ENCODE data around the gene FBLN7.

GRCh38 chr2:112183327-112184025, 45.3 kb downstream of the FBLN7 start:
- no peak for TF ChIP-seq ASH2L (IDR thresholded peaks at IDR 0.05; ENCODE audit: low read length)
- TF ChIP-seq MAX (IDR thresholded peaks at IDR 0.05): no peak
- no peak for TF ChIP-seq CEBPB (IDR thresholded peaks at IDR 0.05; ENCODE audit: low read depth, low read length)
- TF ChIP-seq RFX5 (IDR thresholded peaks at IDR 0.05; ENCODE audit: borderline replicate concordance, low read depth, low read length): no peak
- TF ChIP-seq CTCF (IDR thresholded peaks at IDR 0.05; ENCODE audit: control extremely low read depth in 1 of 3, insufficient read depth in 1 of 3, low read depth in 1 of 3, low read length in 3 of 3): no peak
- no peak for TF ChIP-seq BACH1 (IDR thresholded peaks at IDR 0.05; ENCODE audit: low read length)
- no peak for TF ChIP-seq POLR2AphosphoS5 (IDR thresholded peaks at IDR 0.05; ENCODE audit: low read depth, low read length)
- TF ChIP-seq SAP30 (IDR thresholded peaks at IDR 0.05; ENCODE audit: insufficient read depth, insufficient replicate concordance, low read length): no peak
- TF ChIP-seq EZH2 (IDR thresholded peaks at IDR 0.05; ENCODE audit: low read depth, low read length, severe bottlenecking): no peak
- no peak for TF ChIP-seq EGR1 (IDR thresholded peaks at IDR 0.05; ENCODE audit: borderline replicate concordance, low read depth, low read length)
- no peak for TF ChIP-seq ZNF274 (IDR thresholded peaks at IDR 0.05; ENCODE audit: borderline replicate concordance, extremely low read depth, low read length)
- TF ChIP-seq CHD1 (IDR thresholded peaks at IDR 0.05; ENCODE audit: low read depth, low read length): no peak
- TF ChIP-seq TCF12 (IDR thresholded peaks at IDR 0.05; ENCODE audit: low read depth, low read length): no peak
- no peak for TF ChIP-seq EP300 (IDR thresholded peaks at IDR 0.05; ENCODE audit: borderline replicate concordance in 1 of 2, low read depth in 2 of 2, low read length in 2 of 2)

Data from H1 (cell line).